ENCODE measurements around the gene ADAP1. TPM values are rescaled to one million over a fixed set of nuclear protein-coding genes. Genes with fewer than 3 reads are reported as not detected.

ADAP1 gene
- total and polyA plus RNA-seq, 2 of the 13 experiments (the other 11 are each of a cell fraction or from before 2014, with no cell fraction given), result 10.5 to 24.6 TPM

- TF ChIP-seq ZNF142 (CRISPR knock-in tag; IDR thresholded peaks at IDR 0.05) (no peak), ZMAT5 (CRISPR knock-in tag; IDR thresholded peaks at IDR 0.05; ENCODE audit: borderline replicate concordance, low read depth) (0 out of 2 replicates have a peak, but pooled peaks have one; percentile 59), HNF4A (CRISPR knock-in tag; IDR thresholded peaks at IDR 0.05) (peak; percentile 27; the same call in 1 of the 2 replicates), GMEB1 (CRISPR knock-in tag; IDR thresholded peaks at IDR 0.05; ENCODE audit: borderline replicate concordance) (peak; percentile 16; the same call in 1 of the 2 replicates), SNAPC4 (CRISPR knock-in tag; IDR thresholded peaks at IDR 0.05) (no peak), SRSF4 (IDR thresholded peaks at IDR 0.05; ENCODE audit: low read depth, low read length, poor library complexity, severe bottlenecking) (no peak), ATF4 (CRISPR knock-in tag; IDR thresholded peaks at IDR 0.05) (no peak), AGO1 (IDR thresholded peaks at IDR 0.05; ENCODE audit: low read depth, low read length, poor library complexity, severe bottlenecking) (peak; percentile 6), ZNF101 (CRISPR knock-in tag; IDR thresholded peaks at IDR 0.05; ENCODE audit: borderline replicate concordance, low read depth) (no peak), NFKB2 (CRISPR knock-in tag; IDR thresholded peaks at IDR 0.05; ENCODE audit: borderline replicate concordance) (no peak), ZNF451 (CRISPR knock-in tag; IDR thresholded peaks at IDR 0.05) (no peak), NCOA2 (CRISPR knock-in tag; IDR thresholded peaks at IDR 0.05) (no peak), CEBPG (CRISPR knock-in tag; IDR thresholded peaks at IDR 0.05) (no peak), MXD1 (CRISPR knock-in tag; IDR thresholded peaks at IDR 0.05) (peak; percentile 30; the same call in 1 of the 2 replicates)
Observed at GRCh38 chr7:982511-983003, 28.1 kb upstream of the ADAP1 start (continued).
